Hindlimb muscle (tissue), 1 donor: ENCODE measurements around the gene NELFB. TPM values are rescaled to one million over a fixed set of nuclear protein-coding genes. Genes with fewer than 3 reads are reported as not detected.

Source experiments
- DNase-seq: peaks from one replicate; pipeline ENCODE4 v3.0.0-alpha.2; 2013
- polyA plus RNA-seq: library from polyadenylated mRNA; unstranded; fragments of 120-200 nt; gene quantifications from one replicate; pipeline ENCODE4 v1.2.1, GENCODE V29; 2013; ENCODE audit not compliant: insufficient read length

The NELFB gene
- polyA plus RNA-seq, 1 donor = 53.1 TPM

DNA sequence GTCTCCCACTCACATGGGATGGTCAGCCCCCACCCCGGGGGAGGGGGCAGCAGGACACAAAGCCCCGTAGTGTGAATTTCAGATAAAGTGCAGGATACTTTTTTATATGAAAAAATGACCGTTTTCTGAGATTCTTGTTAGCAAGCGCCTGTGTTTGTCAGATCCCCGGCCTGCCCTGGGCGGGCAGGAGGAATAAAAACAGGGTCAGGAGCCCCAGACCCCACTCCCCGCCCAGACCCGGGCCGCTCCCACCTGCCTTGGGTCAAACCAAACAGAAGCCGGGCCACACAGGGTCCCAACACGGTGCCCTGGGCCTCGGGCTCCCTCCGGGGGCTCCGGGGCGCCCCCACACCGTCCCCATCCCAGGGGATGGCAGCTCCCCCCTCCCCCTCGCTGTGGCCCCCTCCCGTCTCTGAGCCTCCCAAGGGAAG, 60.5 kb downstream of the NELFB start:
- no peak for DNase-seq

DNA sequence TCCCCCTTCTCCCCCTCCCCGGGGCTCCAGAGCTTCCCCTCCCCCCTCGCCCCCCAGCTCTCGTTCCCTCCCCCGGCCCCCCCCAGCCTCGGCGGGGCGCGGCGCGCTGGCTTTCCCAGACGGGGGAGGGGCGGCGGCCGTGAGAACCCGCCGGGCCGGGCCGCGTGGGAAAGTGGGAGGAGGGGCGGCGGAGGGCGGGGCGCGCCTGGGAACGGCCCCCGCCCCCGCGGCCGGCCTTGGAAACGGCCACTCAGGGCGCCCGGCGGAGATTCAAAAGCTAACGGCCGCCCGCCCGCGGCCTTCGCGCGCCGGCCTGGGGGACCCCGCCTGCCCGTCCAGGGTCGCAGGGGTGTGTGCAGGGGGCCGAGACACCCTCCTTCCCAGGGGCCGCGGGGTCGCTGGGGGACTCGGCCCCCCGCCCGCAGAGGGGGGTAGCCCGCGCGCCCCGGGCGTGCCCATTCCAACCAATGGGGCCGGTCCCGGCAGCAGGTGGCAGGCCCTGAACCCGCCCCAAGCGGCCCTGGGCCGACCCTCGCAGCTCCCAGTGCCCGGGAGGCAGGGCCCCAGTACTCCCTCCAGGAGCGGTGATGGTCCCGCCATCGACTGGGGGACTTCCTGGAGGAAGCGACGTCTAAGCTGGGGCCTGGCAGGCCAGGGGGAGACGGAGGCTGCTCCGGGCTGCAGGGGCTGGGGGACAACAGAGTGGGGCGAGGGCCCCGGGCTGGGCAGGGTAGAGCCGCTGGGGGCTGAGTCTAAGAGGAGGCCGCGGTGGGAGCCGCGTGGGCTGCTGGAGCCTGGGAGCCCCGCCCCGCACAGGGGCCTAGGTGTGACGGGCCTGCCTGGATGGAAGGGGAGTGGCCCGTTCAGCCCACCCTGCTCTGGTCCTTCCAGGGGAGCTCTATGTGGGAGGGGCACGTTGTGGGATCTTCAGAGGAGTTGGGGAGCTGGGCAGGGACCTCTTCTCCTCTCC, 61.2 kb downstream of the NELFB start:
- DNase-seq = no peak

DNA sequence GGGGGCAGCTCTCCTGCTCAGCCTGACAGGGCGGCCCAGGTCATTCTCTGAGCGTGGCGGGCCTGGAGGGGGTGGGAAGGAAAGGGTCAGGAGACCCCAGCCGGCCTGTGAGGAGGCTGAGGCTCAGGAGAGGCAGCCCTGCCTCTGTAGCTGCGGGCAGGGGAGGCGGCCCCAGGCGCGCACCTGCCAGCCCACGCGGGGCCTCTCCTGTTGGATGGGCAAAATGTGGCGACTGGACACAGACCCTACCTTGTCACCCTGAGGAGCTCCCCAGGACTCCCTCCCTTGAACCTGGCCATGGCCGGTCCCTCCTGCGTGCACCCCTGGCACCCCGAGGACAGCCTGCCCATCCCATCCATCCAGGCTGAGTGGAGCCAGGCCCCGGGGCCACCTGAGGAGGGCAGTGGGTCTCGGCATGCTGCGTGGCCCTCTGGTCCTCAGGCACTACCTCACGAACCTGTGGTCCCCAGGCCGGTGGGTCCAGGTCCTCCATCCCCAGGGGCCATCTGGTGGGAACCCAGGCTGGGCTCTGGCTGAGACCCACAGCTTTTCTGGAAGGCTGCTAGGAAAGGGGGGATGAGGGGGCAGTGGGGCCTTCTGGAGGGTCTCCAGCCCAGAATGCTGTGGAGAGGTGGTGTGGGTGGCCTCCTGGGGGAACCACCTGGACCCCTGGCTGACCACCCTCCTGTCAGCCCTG, 62.0 kb downstream of the NELFB start:
- DNase-seq = no peak

GRCh38 chr9:137317718-137318511, 62.8 kb downstream of the NELFB start:
- no peak for DNase-seq

DNA sequence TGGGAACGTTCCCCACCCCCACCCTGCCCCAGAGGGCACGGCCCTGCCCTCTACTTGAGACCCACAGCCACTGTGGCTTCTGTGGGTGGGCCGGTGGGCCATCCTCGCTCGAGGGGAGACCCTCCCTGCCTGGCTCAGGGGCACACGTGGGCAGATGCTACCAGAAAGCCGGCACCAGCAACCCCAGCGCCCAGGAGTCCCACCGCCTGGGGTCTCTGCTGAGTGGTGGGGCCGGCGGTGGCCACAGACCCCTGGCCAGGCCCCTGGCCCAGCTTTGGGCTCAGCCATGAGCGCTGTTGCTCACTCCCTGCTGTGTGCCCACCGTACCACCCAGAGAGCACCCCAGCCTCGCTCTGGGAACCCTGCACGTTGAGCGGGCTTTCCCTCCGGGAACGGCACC, 63.5 kb downstream of the NELFB start:
- no peak for DNase-seq

GRCh38 chr9:137319011-137319738, 64.0 kb downstream of the NELFB start:
- DNase-seq = no peak

DNA sequence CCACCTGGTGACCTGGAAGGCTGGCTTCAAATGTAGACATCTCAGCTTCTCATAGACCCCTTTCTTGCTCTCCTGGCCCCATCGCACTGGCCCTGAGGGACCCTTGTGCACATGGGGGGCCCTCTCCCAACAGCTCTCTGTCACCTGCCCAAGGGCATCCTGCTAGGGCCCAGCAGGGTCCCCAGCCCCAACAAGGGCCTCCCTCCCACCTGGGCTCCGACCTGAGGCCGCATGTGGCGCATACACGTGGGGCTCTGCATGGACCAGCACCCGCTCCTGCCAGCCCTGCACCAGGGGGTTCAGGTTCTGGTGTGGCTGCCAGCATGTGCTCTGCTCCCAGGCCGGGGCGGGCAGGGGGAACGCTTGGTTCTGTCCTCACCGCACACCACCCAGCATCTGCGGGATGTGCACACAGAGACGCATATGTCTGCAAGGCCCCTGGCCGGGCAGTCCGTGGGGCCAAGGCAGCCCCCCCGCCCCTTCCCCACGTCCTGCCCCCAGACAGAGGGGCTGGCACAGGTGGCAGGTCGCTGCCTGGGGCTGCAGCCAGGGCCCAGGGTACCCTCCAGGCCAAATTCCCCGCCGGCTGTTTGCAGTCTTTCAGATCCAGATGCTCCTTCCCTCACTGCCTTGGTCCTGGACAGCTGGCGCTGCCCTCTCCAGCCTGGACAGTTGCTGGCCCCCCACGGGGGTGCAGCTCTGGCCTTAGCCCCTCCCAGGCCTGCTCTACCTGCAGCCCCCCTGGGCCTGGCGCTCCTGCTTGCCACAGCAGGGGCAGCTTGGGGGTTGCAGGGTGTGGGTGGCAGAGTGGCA, 64.8 kb downstream of the NELFB start:
- DNase-seq = no peak

DNA sequence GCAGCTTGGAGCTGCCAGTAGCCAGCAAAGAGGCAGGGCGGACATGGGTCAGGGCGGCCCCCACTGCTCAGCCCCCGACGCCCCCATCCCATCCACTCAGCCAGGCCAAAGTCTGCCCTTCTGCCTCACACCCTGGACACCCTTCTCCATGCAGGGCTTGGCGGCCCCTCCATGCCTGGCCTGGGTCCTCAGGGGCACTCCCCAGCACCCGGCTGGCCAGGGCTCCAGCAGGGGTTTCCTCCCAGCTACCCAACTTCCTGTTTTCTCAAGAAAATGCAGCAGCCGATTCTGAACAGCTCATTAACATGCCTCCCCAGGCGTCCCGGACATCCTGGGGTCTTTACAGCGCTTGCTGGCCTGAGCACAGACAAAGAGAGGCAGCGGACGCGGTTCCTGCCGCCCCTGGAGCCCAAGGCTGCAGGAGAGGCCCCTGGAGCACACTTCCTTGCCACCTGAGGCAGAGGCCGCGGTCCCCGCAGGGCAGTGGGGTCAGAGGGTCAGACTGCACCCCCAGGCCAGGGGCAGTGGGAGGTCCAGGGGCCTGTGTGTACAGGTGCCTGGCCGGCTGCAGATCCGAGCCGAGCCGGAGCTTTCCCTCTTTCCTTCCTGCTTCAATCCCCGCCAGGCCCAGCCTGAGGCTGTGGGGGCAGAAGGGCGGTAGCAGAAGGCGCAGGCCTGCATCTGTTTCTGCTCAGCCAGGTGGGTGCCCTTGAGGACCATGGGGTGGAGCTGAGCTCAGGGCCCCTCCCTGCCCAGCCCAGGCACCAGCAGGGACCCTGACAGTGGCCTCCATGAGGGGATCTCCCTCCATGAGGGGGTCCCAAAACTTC, 65.6 kb downstream of the NELFB start:
- no peak for DNase-seq

GRCh38 chr9:137321726-137322361, 66.7 kb downstream of the NELFB start:
- no peak for DNase-seq

Other genes starting within 250 kb of the NELFB start
- 18.4 TPM for gene ABCA2, start 227.1 kb upstream of the NELFB start, polyA plus RNA-seq
- gene FUT7, start 223.2 kb upstream of the NELFB start, polyA plus RNA-seq = 0.10 TPM
- 44.1 TPM for gene NPDC1, start 209.2 kb upstream of the NELFB start, polyA plus RNA-seq
- gene ENTPD2, start 201.3 kb upstream of the NELFB start, polyA plus RNA-seq = 11.0 TPM
- gene SAPCD2, start 184.8 kb upstream of the NELFB start, polyA plus RNA-seq = 3.9 TPM
- gene UAP1L1, start 177.8 kb upstream of the NELFB start, polyA plus RNA-seq = 2.5 TPM
- 43.6 TPM for gene MAN1B1, start 168.3 kb upstream of the NELFB start, polyA plus RNA-seq
- 30.0 TPM for gene DPP7, start 140.6 kb upstream of the NELFB start, polyA plus RNA-seq
- not detected for gene GRIN1, start 116.2 kb upstream of the NELFB start, polyA plus RNA-seq
- gene LRRC26, start 85.3 kb upstream of the NELFB start, polyA plus RNA-seq = not detected
- gene TMEM210, start 83.3 kb upstream of the NELFB start, polyA plus RNA-seq = not detected
- 36.3 TPM for gene ANAPC2, start 66.8 kb upstream of the NELFB start, polyA plus RNA-seq
- 66.5 TPM for gene SSNA1, start 66.7 kb upstream of the NELFB start, polyA plus RNA-seq
- 14.0 TPM for gene TPRN, start 54.6 kb upstream of the NELFB start, polyA plus RNA-seq
- 36.1 TPM for gene TMEM203, start 49.7 kb upstream of the NELFB start, polyA plus RNA-seq
- gene NDOR1, start 49.6 kb upstream of the NELFB start, polyA plus RNA-seq = 10.5 TPM
- gene RNF208, start 33.1 kb upstream of the NELFB start, polyA plus RNA-seq = 4.2 TPM
- 2.5 TPM for gene CYSRT1, start 30.2 kb upstream of the NELFB start, polyA plus RNA-seq
- gene RNF224, start 27.8 kb upstream of the NELFB start, polyA plus RNA-seq = 2.1 TPM
- gene SLC34A3, start 24.4 kb upstream of the NELFB start, polyA plus RNA-seq = 1.8 TPM
- 145 TPM for gene TUBB4B, start 14.0 kb upstream of the NELFB start, polyA plus RNA-seq
- not detected for gene STPG3, start 4.0 kb upstream of the NELFB start, polyA plus RNA-seq
- 7.9 TPM for gene TOR4A, start 22.4 kb downstream of the NELFB start, polyA plus RNA-seq
- gene NRARP, start 46.9 kb downstream of the NELFB start, polyA plus RNA-seq = 3.9 TPM
- 16.6 TPM for gene EXD3, start 167.8 kb downstream of the NELFB start, polyA plus RNA-seq
- 4.2 TPM for gene NOXA1, start 168.1 kb downstream of the NELFB start, polyA plus RNA-seq
- gene ENTPD8, start 186.0 kb downstream of the NELFB start, polyA plus RNA-seq = 0.98 TPM
- gene NSMF, start 204.0 kb downstream of the NELFB start, polyA plus RNA-seq = 18.1 TPM